WTC11 (cell line): ENCODE measurements around the gene VEGFC. TPM values are rescaled to one million over a fixed set of nuclear protein-coding genes. Genes with fewer than 3 reads are reported as not detected.
A peak's percentile ranks its signal among the peaks of the same experiment; 100 is the strongest.

Experiments used
- ATAC-seq: fragments of 200-7000 bp; cut with Tn5 transposase; 2 replicates; pipeline ENCODE4 v1.10.0; 2021; ENCODE audit warnings: mild to moderate bottlenecking, moderate library complexity
- Bru-seq: library from RNA; stranded (reverse); fragments of 400-500 nt; gene quantifications from one replicate; lab custom pipeline; 2021; lab: Mats Ljungman, UMichigan
- CTCF ChIA-PET: fragments of 300-600 bp; sonication (Branson Sonifier 250); formaldehyde crosslinking; loops from one replicate; lab custom pipeline; 2021; ENCODE audit warnings: antibody characterized with exemption; lab: Charles Lee
- POLR2A ChIA-PET: fragments of 350-600 bp; sonication (Branson Sonifier 250); formaldehyde crosslinking; loops from one replicate; lab custom pipeline; 2021; ENCODE audit warnings: antibody characterized with exemption; lab: Charles Lee
- DNase-seq: peaks from one replicate; pipeline ENCODE4 v3.0.0; 2021; ENCODE audit warnings: low spot score
- H3K27ac Mint-ChIP-seq: 2 replicates; pipeline ENCODE4 v1.8.0; 2021; ENCODE audit warnings: mixed read lengths
- H3K27me3 Mint-ChIP-seq: 2 replicates; pipeline ENCODE4 v1.8.0; 2021; ENCODE audit warnings: low read depth, mild to moderate bottlenecking, moderate library complexity, mixed read lengths
- H3K36me3 Mint-ChIP-seq: 2 replicates; pipeline ENCODE4 v1.8.0; 2021; ENCODE audit warnings: mixed read lengths
- H3K4me1 Mint-ChIP-seq: 2 replicates; pipeline ENCODE4 v1.8.0; 2022; ENCODE audit warnings: mixed read lengths
- H3K4me3 Mint-ChIP-seq: 2 replicates; pipeline ENCODE4 v1.8.0; 2021; ENCODE audit warnings: mild to moderate bottlenecking, moderate library complexity, mixed read lengths
- H3K9me3 Mint-ChIP-seq: 2 replicates; pipeline ENCODE4 v1.8.0; 2021; ENCODE audit warnings: mixed read lengths
- FOXJ3 ChIP-seq: sonication (generic); formaldehyde crosslinking; IDR thresholded peaks from 2 replicates; pipeline ENCODE4 v1.9.0; 2021; ENCODE audit warnings: missing genetic modification reagents, mild to moderate bottlenecking, borderline replicate concordance
- FOXK1 ChIP-seq: sonication (generic); formaldehyde crosslinking; IDR thresholded peaks from 2 replicates; pipeline ENCODE4 v1.8.0; 2022; ENCODE audit warnings: mild to moderate bottlenecking, moderate library complexity, missing genetic modification reagents
- GTF2I ChIP-seq: fragments of 250-450 bp; sonication (Bioruptor Pico); conservative IDR thresholded peaks from 2 replicates; pipeline ENCODE4 v1.4.0; 2021; ENCODE audit warnings: mild to moderate bottlenecking
- IRF2 ChIP-seq: sonication (generic); formaldehyde crosslinking; IDR thresholded peaks from 2 replicates; pipeline ENCODE4 v1.8.0; 2022; ENCODE audit warnings: low read depth, missing genetic modification reagents, borderline replicate concordance
- JAZF1 ChIP-seq: fragments of 250-450 bp; sonication (Bioruptor Pico); IDR thresholded peaks from 2 replicates; pipeline ENCODE4 v1.9.0; 2021; ENCODE audit warnings: moderate library complexity, mild to moderate bottlenecking, inconsistent platforms
- NFATC4 ChIP-seq: fragments of 250-450 bp; sonication (Bioruptor Pico); IDR thresholded peaks from 2 replicates; pipeline ENCODE4 v1.9.0; 2021; ENCODE audit warnings: mild to moderate bottlenecking
- NR2C2 ChIP-seq: sonication (generic); formaldehyde crosslinking; IDR thresholded peaks from 2 replicates; pipeline ENCODE4 v1.8.0; 2022; ENCODE audit warnings: mild to moderate bottlenecking, missing genetic modification reagents
- SP1 ChIP-seq: sonication (generic); formaldehyde crosslinking; conservative IDR thresholded peaks from 2 replicates; pipeline ENCODE4 v1.8.1; 2022; ENCODE audit warnings: missing genetic modification reagents
- TP53 ChIP-seq: sonication (generic); formaldehyde crosslinking; IDR thresholded peaks from 2 replicates; pipeline ENCODE4 v1.8.1; 2023; ENCODE audit warnings: mild to moderate bottlenecking, missing genetic modification reagents
- ZNF138 ChIP-seq: sonication (generic); formaldehyde crosslinking; conservative IDR thresholded peaks from 2 replicates; pipeline ENCODE4 v1.8.1; 2022; ENCODE audit warnings: mild to moderate bottlenecking, moderate library complexity, missing genetic modification reagents
- ZNF671 ChIP-seq: fragments of 250-450 bp; sonication (Bioruptor Pico); IDR thresholded peaks from 2 replicates; pipeline ENCODE4 v1.8.0; 2021; ENCODE audit warnings: mild to moderate bottlenecking
- long read RNA-seq, 3 experiments: library from RNA in 1 of 3; library from capped mRNA in 1 of 3; library from polyadenylated mRNA in 1 of 3; unstranded in 2 of 3; stranded (forward) in 1 of 3; transcript quantifications; one replicate each; pipeline ENCODE4 v2.0.0, GENCODE V29; 2021
- total RNA-seq: library from RNA; stranded (reverse); gene quantifications from 3 replicates; pipeline ENCODE4 v1.2.3, GENCODE V29; 2021
- TF ChIP-seq, protein P1 (sequence below): fragments of 200-600 bp; IDR thresholded peaks from 2 replicates; pipeline ENCODE4 v1.8.0; 2022; ENCODE audit warnings: antibody characterized with exemption
- TF ChIP-seq, protein P2 (sequence below): sonication (generic); formaldehyde crosslinking; IDR thresholded peaks from 2 replicates; pipeline ENCODE4 v1.8.1; 2023; ENCODE audit warnings: mild to moderate bottlenecking, moderate library complexity, missing genetic modification reagents
- TF ChIP-seq, protein P3 (sequence below): fragments of 250-450 bp; sonication (Bioruptor Pico); IDR thresholded peaks from 2 replicates; pipeline ENCODE4 v2.1.2; 2022; ENCODE audit warnings: mild to moderate bottlenecking, moderate library complexity
- TF ChIP-seq, protein P4 (sequence below): sonication (generic); formaldehyde crosslinking; IDR thresholded peaks from 2 replicates; pipeline ENCODE4 v1.8.0; 2023; ENCODE audit warnings: missing genetic modification reagents, mild to moderate bottlenecking, borderline replicate concordance
- TF ChIP-seq, protein P5 (sequence below): sonication (generic); formaldehyde crosslinking; IDR thresholded peaks from 2 replicates; pipeline ENCODE4 v1.8.1; 2023; ENCODE audit warnings: mild to moderate bottlenecking, missing genetic modification reagents

VEGFC gene, protein sequence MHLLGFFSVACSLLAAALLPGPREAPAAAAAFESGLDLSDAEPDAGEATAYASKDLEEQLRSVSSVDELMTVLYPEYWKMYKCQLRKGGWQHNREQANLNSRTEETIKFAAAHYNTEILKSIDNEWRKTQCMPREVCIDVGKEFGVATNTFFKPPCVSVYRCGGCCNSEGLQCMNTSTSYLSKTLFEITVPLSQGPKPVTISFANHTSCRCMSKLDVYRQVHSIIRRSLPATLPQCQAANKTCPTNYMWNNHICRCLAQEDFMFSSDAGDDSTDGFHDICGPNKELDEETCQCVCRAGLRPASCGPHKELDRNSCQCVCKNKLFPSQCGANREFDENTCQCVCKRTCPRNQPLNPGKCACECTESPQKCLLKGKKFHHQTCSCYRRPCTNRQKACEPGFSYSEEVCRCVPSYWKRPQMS
- total RNA-seq (0.61 to 1.1 TPM (median 0.71 TPM) in 3 replicates), Bru-seq, nascent RNA (percentile 34 among the genes with signal in this experiment)
- long read RNA-seq, experiment 1, partial matches to known transcripts = 0 of 3 reads
- long read RNA-seq, experiment 1, other reads (novel, unspliced or antisense) = 1 of 3 reads
- long read RNA-seq, experiment 2, partial matches to known transcripts = 0 of 1 reads
- long read RNA-seq, experiment 2, other reads (novel, unspliced or antisense) = 1 of 1 reads
- long read RNA-seq, experiment 3 = 0 reads

DNA sequence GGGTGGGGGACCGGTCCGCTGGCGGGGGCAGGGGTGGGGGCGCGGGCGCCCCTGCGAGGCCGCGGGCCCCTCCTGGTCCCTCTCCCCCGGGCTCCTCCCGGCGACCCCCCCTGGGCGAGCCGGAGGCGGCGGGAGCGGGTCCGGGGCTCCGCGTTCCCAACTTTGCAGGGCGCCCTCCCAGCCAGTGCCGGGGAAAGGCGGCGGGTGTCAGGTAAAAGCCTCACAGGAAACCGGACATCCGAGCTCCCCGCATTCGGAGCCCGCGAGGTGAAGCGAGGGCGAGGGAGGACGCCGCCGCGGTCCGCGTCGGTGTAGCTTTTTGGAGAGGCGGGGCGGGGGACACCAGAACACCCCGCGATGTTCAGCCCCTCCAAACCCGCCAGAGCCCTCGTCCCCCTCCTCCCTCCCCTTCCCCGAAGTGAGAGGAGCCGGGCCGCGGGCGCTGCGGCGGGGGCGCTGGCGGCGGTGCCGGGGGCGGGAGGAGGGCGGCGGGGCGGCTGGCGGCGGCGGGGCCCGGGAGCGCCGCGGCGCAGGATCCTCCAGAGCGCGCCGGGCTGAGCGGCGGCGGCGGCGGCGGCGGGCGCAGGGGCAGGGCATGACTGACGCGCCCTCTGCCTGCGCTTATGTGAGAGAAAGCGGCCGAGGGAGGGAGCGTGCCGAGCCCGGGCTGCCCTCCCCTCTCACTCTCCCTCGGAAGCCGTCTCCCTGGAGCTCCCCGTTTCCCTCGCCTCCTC, at the start of gene VEGFC:
TSS of gene VEGFC (minus strand) at position 597 of the 734 bp plus-strand sequence. CDS start 611 bp downstream, outside the sequence.
- DNase-seq = peak; percentile 70
- ChIA-PET POLR2A (no interaction called here), CTCF (interaction anchor here (1.3 to 2.5 kb wide), 3 partner anchors 241 to 255 kb away, joined by 3 to 13 read pairs (median 4); no protein-coding TSS in a partner anchor)
- Mint-ChIP-seq H3K36me3 (no peaks in the 10 kb centered on the region), H3K4me1 (peaks cover 9% of the 10 kb centered on the region; the same call in 1 of the 2 replicates), H3K9me3 (no peaks in the 10 kb centered on the region), H3K27ac (no peak within 1 kb of the TSS), H3K27me3 (peaks cover 39% of the 10 kb centered on the region), H3K4me3 (peak within 1 kb of the TSS; percentile 84)
- no peak for TF ChIP-seq FOXJ3 (CRISPR knock-in tag)
- TF ChIP-seq, protein P1, sequence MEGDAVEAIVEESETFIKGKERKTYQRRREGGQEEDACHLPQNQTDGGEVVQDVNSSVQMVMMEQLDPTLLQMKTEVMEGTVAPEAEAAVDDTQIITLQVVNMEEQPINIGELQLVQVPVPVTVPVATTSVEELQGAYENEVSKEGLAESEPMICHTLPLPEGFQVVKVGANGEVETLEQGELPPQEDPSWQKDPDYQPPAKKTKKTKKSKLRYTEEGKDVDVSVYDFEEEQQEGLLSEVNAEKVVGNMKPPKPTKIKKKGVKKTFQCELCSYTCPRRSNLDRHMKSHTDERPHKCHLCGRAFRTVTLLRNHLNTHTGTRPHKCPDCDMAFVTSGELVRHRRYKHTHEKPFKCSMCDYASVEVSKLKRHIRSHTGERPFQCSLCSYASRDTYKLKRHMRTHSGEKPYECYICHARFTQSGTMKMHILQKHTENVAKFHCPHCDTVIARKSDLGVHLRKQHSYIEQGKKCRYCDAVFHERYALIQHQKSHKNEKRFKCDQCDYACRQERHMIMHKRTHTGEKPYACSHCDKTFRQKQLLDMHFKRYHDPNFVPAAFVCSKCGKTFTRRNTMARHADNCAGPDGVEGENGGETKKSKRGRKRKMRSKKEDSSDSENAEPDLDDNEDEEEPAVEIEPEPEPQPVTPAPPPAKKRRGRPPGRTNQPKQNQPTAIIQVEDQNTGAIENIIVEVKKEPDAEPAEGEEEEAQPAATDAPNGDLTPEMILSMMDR = no peak
- TF ChIP-seq, protein P2, sequence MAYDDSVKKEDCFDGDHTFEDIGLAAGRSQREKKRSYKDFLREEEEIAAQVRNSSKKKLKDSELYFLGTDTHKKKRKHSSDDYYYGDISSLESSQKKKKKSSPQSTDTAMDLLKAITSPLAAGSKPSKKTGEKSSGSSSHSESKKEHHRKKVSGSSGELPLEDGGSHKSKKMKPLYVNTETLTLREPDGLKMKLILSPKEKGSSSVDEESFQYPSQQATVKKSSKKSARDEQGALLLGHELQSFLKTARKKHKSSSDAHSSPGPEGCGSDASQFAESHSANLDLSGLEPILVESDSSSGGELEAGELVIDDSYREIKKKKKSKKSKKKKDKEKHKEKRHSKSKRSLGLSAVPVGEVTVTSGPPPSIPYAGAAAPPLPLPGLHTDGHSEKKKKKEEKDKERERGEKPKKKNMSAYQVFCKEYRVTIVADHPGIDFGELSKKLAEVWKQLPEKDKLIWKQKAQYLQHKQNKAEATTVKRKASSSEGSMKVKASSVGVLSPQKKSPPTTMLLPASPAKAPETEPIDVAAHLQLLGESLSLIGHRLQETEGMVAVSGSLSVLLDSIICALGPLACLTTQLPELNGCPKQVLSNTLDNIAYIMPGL = 0 out of 2 replicates have a peak, but pooled peaks have one; percentile 54
- no peak for TF ChIP-seq IRF2 (CRISPR knock-in tag)
- ATAC-seq = peak; percentile 90

DNA sequence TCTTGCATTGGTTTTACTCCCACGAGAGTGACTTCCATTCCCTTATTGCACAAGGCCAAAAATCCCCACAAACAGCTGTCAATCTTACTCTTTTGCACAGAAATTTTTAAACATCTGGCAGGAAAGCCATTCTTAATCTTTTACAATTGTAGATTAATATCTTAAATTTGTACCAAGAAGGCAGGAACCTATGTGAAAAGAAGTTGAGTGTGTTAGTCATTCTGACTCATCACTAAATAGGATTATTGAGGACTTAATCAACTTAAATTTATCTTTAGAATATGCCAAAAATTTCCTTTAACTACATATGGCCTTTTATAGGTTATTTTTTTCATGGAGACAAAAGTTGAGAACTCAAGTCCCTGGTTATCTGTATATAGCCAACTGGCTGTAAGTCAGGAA, 49.0 kb upstream of the VEGFC start:
- H3K4me1 Mint-ChIP-seq = peaks cover 10% of the 10 kb centered on the region
- no peaks in the 10 kb centered on the region for H3K9me3 Mint-ChIP-seq
- H3K27me3 Mint-ChIP-seq = no peaks in the 10 kb centered on the region
- no peak overlapping the region for H3K4me3 Mint-ChIP-seq
- TF ChIP-seq ZNF671 (no peak), GTF2I (no peak), ZNF138 (no peak), SP1 (CRISPR knock-in tag) (no peak), FOXK1 (CRISPR knock-in tag) (no peak), TP53 (CRISPR knock-in tag) (no peak)
- TF ChIP-seq, protein P2 = no peak
- TF ChIP-seq, protein P3, sequence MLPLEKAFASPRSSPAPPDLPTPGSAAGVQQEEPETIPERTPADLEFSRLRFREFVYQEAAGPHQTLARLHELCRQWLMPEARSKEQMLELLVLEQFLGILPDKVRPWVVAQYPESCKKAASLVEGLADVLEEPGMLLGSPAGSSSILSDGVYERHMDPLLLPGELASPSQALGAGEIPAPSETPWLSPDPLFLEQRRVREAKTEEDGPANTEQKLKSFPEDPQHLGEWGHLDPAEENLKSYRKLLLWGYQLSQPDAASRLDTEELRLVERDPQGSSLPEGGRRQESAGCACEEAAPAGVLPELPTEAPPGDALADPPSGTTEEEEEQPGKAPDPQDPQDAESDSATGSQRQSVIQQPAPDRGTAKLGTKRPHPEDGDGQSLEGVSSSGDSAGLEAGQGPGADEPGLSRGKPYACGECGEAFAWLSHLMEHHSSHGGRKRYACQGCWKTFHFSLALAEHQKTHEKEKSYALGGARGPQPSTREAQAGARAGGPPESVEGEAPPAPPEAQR = no peak
- no peaks in the 10 kb centered on the region for H3K36me3 Mint-ChIP-seq
- POLR2A ChIA-PET = no interaction called here
- no peak for ATAC-seq
- H3K27ac Mint-ChIP-seq = no peak overlapping the region
- CTCF ChIA-PET = no interaction called here
- DNase-seq = no peak

DNA sequence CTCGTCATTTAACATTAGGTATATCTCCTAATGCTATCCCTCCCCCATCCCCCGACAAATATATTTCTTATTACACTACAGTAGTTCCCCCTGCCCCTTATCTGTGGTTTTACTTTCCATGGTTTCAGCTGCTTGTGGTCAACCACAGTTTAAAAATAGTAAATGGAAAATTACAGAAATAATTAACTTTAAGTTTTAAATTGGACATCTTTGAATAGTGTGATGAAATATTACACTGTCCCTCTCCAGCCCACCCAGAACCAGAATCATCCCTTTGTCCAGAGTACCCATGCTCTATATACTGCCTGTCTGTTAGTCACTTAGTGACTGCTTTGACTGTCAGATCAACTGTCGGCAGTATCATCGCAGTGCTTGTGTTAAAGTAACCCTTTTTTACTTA, 47.4 kb upstream of the VEGFC start:
- ChIA-PET CTCF (no interaction called here), POLR2A (no interaction called here)
- ATAC-seq = no peak
- no peak for DNase-seq
- no peaks in the 10 kb centered on the region for H3K36me3 Mint-ChIP-seq
- peaks cover 10% of the 10 kb centered on the region for H3K4me1 Mint-ChIP-seq
- no peaks in the 10 kb centered on the region for H3K27me3 Mint-ChIP-seq
- H3K4me3 Mint-ChIP-seq = no peak overlapping the region
- no peak overlapping the region for H3K27ac Mint-ChIP-seq
- H3K9me3 Mint-ChIP-seq = no peaks in the 10 kb centered on the region
- no peak for TF ChIP-seq NFATC4 (CRISPR knock-in tag)
- TF ChIP-seq, protein P4, sequence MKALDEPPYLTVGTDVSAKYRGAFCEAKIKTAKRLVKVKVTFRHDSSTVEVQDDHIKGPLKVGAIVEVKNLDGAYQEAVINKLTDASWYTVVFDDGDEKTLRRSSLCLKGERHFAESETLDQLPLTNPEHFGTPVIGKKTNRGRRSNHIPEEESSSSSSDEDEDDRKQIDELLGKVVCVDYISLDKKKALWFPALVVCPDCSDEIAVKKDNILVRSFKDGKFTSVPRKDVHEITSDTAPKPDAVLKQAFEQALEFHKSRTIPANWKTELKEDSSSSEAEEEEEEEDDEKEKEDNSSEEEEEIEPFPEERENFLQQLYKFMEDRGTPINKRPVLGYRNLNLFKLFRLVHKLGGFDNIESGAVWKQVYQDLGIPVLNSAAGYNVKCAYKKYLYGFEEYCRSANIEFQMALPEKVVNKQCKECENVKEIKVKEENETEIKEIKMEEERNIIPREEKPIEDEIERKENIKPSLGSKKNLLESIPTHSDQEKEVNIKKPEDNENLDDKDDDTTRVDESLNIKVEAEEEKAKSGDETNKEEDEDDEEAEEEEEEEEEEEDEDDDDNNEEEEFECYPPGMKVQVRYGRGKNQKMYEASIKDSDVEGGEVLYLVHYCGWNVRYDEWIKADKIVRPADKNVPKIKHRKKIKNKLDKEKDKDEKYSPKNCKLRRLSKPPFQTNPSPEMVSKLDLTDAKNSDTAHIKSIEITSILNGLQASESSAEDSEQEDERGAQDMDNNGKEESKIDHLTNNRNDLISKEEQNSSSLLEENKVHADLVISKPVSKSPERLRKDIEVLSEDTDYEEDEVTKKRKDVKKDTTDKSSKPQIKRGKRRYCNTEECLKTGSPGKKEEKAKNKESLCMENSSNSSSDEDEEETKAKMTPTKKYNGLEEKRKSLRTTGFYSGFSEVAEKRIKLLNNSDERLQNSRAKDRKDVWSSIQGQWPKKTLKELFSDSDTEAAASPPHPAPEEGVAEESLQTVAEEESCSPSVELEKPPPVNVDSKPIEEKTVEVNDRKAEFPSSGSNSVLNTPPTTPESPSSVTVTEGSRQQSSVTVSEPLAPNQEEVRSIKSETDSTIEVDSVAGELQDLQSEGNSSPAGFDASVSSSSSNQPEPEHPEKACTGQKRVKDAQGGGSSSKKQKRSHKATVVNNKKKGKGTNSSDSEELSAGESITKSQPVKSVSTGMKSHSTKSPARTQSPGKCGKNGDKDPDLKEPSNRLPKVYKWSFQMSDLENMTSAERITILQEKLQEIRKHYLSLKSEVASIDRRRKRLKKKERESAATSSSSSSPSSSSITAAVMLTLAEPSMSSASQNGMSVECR (CRISPR knock-in tag) = no peak
- no peak for TF ChIP-seq NR2C2 (CRISPR knock-in tag)
- TF ChIP-seq, protein P5, sequence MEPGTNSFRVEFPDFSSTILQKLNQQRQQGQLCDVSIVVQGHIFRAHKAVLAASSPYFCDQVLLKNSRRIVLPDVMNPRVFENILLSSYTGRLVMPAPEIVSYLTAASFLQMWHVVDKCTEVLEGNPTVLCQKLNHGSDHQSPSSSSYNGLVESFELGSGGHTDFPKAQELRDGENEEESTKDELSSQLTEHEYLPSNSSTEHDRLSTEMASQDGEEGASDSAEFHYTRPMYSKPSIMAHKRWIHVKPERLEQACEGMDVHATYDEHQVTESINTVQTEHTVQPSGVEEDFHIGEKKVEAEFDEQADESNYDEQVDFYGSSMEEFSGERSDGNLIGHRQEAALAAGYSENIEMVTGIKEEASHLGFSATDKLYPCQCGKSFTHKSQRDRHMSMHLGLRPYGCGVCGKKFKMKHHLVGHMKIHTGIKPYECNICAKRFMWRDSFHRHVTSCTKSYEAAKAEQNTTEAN (CRISPR knock-in tag) = no peak
- no peak for TF ChIP-seq JAZF1 (CRISPR knock-in tag)
